GM15510 (cell line): ENCODE data around the gene NEO1.

Experiments
- POLR2A ChIP-seq: IDR thresholded peaks from 3 replicates; pipeline ENCODE4 v1.6.1; 2011; ENCODE audit warnings: borderline replicate concordance; ENCODE audit not compliant: insufficient read length; ENCODE audit errors: extremely low read depth

Gene NEO1

GRCh38 chr15:73331991-73332925 is 280.0 kb downstream of the NEO1 start:
- no peak for TF ChIP-seq POLR2A

- TF ChIP-seq POLR2A, result no peak
Observed at GRCh38 chr15:73333001-73333400, 280.7 kb downstream of the NEO1 start.

- TF ChIP-seq POLR2A, result no peak
Observed at GRCh38 chr15:73334086-73334485, 281.8 kb downstream of the NEO1 start.

GRCh38 chr15:73335026-73335425 is 282.8 kb downstream of the NEO1 start:
- no peak for TF ChIP-seq POLR2A

GRCh38 chr15:73335471-73335870 is 283.2 kb downstream of the NEO1 start:
- TF ChIP-seq POLR2A, result no peak

- TF ChIP-seq POLR2A, result no peak
Observed at GRCh38 chr15:73336756-73337155, 284.5 kb downstream of the NEO1 start.

- no peak for TF ChIP-seq POLR2A
Observed at GRCh38 chr15:73337187-73337586, 284.9 kb downstream of the NEO1 start.

- TF ChIP-seq POLR2A, result no peak
Observed at GRCh38 chr15:73338058-73338457, 285.8 kb downstream of the NEO1 start.

- no peak for TF ChIP-seq POLR2A
Observed at GRCh38 chr15:73338606-73339374, 286.5 kb downstream of the NEO1 start.

GRCh38 chr15:73340502-73341192 is 288.4 kb downstream of the NEO1 start:
- TF ChIP-seq POLR2A, result no peak

GRCh38 chr15:73341886-73342600 is 289.8 kb downstream of the NEO1 start:
- TF ChIP-seq POLR2A, result no peak

GRCh38 chr15:73344056-73344455 is 291.8 kb downstream of the NEO1 start:
- no peak for TF ChIP-seq POLR2A

- TF ChIP-seq POLR2A, result no peak
Observed at GRCh38 chr15:73345658-73346057, 293.4 kb downstream of the NEO1 start.

GRCh38 chr15:73346735-73347312 is 294.6 kb downstream of the NEO1 start:
- no peak for TF ChIP-seq POLR2A
